ENCODE data around the gene WIPI1.
"Not testable (repeated sequence)": the region's sequence is repeated elsewhere in the genome, so short reads cannot be mapped to it uniquely, and the experiment has no call there.

Gene WIPI1

GRCh38 chr17:68457168-68457538, at the start of gene WIPI1:
Gene WIPI1, minus strand, starts transcription at chr17:68457496. Its CDS starts 75 bp downstream, at chr17:68457421.
- DNase-seq, result no peak

- DNase-seq, result no peak
Observed at GRCh38 chr17:68505951-68506350, 48.7 kb upstream of the WIPI1 start.

- DNase-seq, result no peak
Observed at GRCh38 chr17:68501074-68501473, 43.8 kb upstream of the WIPI1 start.

- no peak for DNase-seq
Observed at GRCh38 chr17:68499587-68499986, 42.3 kb upstream of the WIPI1 start.

GRCh38 chr17:68498479-68499326, 41.4 kb upstream of the WIPI1 start:
- DNase-seq, result no peak

- DNase-seq, result no peak
Observed at GRCh38 chr17:68497885-68498319, 40.6 kb upstream of the WIPI1 start.

- no peak for DNase-seq
Observed at GRCh38 chr17:68495081-68495480, 37.8 kb upstream of the WIPI1 start.

- not testable (repeated sequence) for DNase-seq
Observed at GRCh38 chr17:68492394-68493054, 35.2 kb upstream of the WIPI1 start.

GRCh38 chr17:68491381-68492231, 34.3 kb upstream of the WIPI1 start:
- DNase-seq, result no peak

- no peak for DNase-seq
Observed at GRCh38 chr17:68489919-68490318, 32.6 kb upstream of the WIPI1 start.

- no peak for DNase-seq
Observed at GRCh38 chr17:68484458-68484857, 27.2 kb upstream of the WIPI1 start.

GRCh38 chr17:68482576-68483041, 25.3 kb upstream of the WIPI1 start:
- DNase-seq, result no peak

- no peak for DNase-seq
Observed at GRCh38 chr17:68480885-68481284, 23.6 kb upstream of the WIPI1 start.

- no peak for DNase-seq
Observed at GRCh38 chr17:68470961-68471360, 13.7 kb upstream of the WIPI1 start.

GRCh38 chr17:68468788-68469187, 11.5 kb upstream of the WIPI1 start:
- no peak for DNase-seq

GRCh38 chr17:68468334-68468733, 11.0 kb upstream of the WIPI1 start:
- no peak for DNase-seq

- DNase-seq, result no peak
Observed at GRCh38 chr17:68463211-68464019, 6.1 kb upstream of the WIPI1 start.

- DNase-seq, result peak; percentile 62
Observed at GRCh38 chr17:68462381-68463210, 5.3 kb upstream of the WIPI1 start.

- DNase-seq, result no peak
Observed at GRCh38 chr17:68461589-68461988, 4.3 kb upstream of the WIPI1 start.

GRCh38 chr17:68461122-68461539, 3.8 kb upstream of the WIPI1 start:
- no peak for DNase-seq

- no peak for DNase-seq
Observed at GRCh38 chr17:68460715-68461114, 3.4 kb upstream of the WIPI1 start.
